GM18909 (cell line): ENCODE data around the gene CT45A7.
"Not testable (repeated sequence)": the region's sequence is repeated elsewhere in the genome, so short reads cannot be mapped to it uniquely, and the experiment has no call there.

ENCODE experiments used
- ATAC-seq: cut with Tn5 transposase; IDR thresholded peaks from one replicate; pipeline ENCODE4 v1.9.1; 2021; ENCODE audit warnings: mild to moderate bottlenecking; ENCODE audit not compliant: unreplicated experiment, poor library complexity

CT45A7 gene, protein sequence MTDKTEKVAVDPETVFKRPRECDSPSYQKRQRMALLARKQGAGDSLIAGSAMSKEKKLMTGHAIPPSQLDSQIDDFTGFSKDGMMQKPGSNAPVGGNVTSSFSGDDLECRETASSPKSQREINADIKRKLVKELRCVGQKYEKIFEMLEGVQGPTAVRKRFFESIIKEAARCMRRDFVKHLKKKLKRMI

DNA sequence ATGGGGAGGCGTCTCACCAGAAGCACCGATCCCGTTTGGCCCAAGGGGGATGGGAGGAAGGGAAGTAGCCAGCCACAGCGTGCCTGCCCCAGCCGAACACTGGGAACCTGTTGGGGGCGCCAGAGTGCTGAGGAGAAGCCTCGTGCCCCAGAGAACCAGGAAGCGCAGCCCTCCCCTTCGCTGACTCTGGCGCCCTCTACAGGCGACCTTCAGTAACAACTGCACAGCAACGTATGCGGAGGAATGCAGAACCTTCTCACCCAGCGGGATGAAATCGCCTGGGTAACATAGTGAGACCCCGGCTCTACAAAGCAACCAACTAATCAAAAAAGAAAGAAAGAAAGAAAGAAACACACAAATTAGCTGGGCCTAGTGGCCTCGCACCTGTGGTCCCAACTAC lies at the start of gene CT45A7:
Gene CT45A7 (minus strand): TSS at position 101 of the 400 bp plus-strand sequence. CDS start 3,747 bp downstream, outside the sequence.
- not testable (repeated sequence) for ATAC-seq

GRCh38 chrX:135882741-135883140 lies 45.7 kb upstream of the CT45A7 start:
- not testable (repeated sequence) for ATAC-seq

DNA sequence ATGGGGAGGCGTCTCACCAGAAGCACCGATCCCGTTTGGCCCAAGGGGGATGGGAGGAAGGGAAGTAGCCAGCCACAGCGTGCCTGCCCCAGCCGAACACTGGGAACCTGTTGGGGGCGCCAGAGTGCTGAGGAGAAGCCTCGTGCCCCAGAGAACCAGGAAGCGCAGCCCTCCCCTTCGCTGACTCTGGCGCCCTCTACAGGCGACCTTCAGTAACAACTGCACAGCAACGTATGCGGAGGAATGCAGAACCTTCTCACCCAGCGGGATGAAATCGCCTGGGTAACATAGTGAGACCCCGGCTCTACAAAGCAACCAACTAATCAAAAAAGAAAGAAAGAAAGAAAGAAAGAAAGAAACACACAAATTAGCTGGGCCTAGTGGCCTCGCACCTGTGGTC lies 34.6 kb upstream of the CT45A7 start, which contains the start of gene CT45A9:
Gene CT45A9 (minus strand): TSS at position 101 of the 400 bp plus-strand sequence. CDS start 3,751 bp downstream, outside the sequence.
- not testable (repeated sequence) for ATAC-seq

GRCh38 chrX:135854438-135854837 lies 17.4 kb upstream of the CT45A7 start, which contains the start of gene CT45A8:
CT45A8 (minus strand) TSS chrX:135854538; CDS start chrX:135850783, 3,755 bp downstream.
- not testable (repeated sequence) for ATAC-seq

DNA sequence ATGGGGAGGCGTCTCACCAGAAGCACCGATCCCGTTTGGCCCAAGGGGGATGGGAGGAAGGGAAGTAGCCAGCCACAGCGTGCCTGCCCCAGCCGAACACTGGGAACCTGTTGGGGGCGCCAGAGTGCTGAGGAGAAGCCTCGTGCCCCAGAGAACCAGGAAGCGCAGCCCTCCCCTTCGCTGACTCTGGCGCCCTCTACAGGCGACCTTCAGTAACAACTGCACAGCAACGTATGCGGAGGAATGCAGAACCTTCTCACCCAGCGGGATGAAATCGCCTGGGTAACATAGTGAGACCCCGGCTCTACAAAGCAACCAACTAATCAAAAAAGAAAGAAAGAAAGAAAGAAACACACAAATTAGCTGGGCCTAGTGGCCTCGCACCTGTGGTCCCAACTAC lies 17.2 kb downstream of the CT45A7 start, which contains the start of gene CT45A2:
Gene CT45A2 (minus strand): TSS at position 101 of the 400 bp plus-strand sequence. CDS start 3,747 bp downstream, outside the sequence.
- ATAC-seq: not testable (repeated sequence)

- ATAC-seq: not testable (repeated sequence)
Measured at GRCh38 chrX:135802687-135803086, 34.4 kb downstream of the CT45A7 start, which contains the start of gene CT45A6. CT45A6 (minus strand) TSS chrX:135802787; CDS start chrX:135798993, 3,794 bp downstream.

DNA sequence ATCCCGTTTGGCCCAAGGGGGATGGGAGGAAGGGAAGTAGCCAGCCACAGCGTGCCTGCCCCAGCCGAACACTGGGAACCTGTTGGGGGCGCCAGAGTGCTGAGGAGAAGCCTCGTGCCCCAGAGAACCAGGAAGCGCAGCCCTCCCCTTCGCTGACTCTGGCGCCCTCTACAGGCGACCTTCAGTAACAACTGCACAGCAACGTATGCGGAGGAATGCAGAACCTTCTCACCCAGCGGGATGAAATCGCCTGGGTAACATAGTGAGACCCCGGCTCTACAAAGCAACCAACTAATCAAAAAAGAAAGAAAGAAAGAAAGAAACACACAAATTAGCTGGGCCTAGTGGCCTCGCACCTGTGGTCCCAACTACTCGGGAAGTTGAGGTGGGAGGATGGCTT lies 51.7 kb downstream of the CT45A7 start, which contains the start of gene CT45A5:
Gene CT45A5 (minus strand): TSS at position 101 of the 400 bp plus-strand sequence. CDS start 3,774 bp downstream, outside the sequence.
- ATAC-seq: not testable (repeated sequence)
